CD14-positive monocyte (primary cell): ENCODE results near the gene PCDHA1. TPM values are rescaled to one million over a fixed set of nuclear protein-coding genes. Genes with fewer than 3 reads are reported as not detected.

Experiments
- DNase-seq, 3 donors: peaks; one replicate each; pipeline ENCODE4 v3.0.0-alpha.2; 2011 to 2022
- H2AFZ ChIP-seq: 2 replicates; pipeline ENCODE4 v1.6.0; 2012; ENCODE audit warnings: mild to moderate bottlenecking, low read depth, low read length, inconsistent platforms; ENCODE audit not compliant: insufficient read depth, poor library complexity, severe bottlenecking
- H3K27ac ChIP-seq, 2 donors: 1 replicate in 1 of 2; 2 replicates in 1 of 2; pipeline ENCODE4 v1.5.1; 2012 to 2013; ENCODE audit warnings: low read length in 2 of 2, control low read depth in 1 of 2, inconsistent platforms in 1 of 2, low read depth in 1 of 2, mild to moderate bottlenecking in 1 of 2
- H3K27me3 ChIP-seq, 2 donors: one replicate each; pipeline versions ENCODE4 v1.6.0 to v1.6.1; 2011 to 2013; ENCODE audit warnings: low read length in 2 of 2; ENCODE audit not compliant: control insufficient read depth in 2 of 2, insufficient read depth in 2 of 2
- H3K36me3 ChIP-seq, 2 donors: replicated peaks in 1 of 2; 1 replicate in 1 of 2; 2 replicates in 1 of 2; pipeline versions ENCODE4 v1.5.1 to v1.6.1; 2012 to 2013; ENCODE audit warnings: low read length in 2 of 2, control low read depth in 1 of 2, inconsistent platforms in 1 of 2, mild to moderate bottlenecking in 1 of 2; ENCODE audit not compliant: insufficient read depth in 2 of 2, control insufficient read depth in 1 of 2
- H3K4me1 ChIP-seq, 2 donors: 1 replicate in 1 of 2; 2 replicates in 1 of 2; pipeline versions ENCODE4 v1.5.1 to v1.6.1; 2012 to 2013; ENCODE audit warnings: low read length in 2 of 2, control low read depth in 1 of 2, inconsistent platforms in 1 of 2, mild to moderate bottlenecking in 1 of 2, moderate library complexity in 1 of 2; ENCODE audit not compliant: insufficient read depth in 2 of 2, control insufficient read depth in 1 of 2
- H3K4me2 ChIP-seq: replicated peaks from 2 replicates; pipeline ENCODE3; 2012; ENCODE audit warnings: low read length, moderate library complexity, mild to moderate bottlenecking; ENCODE audit not compliant: poor library complexity, severe bottlenecking; ENCODE audit errors: extremely low read depth
- H3K4me3 ChIP-seq, 3 experiments: fragments of 200-600 bp in 1 of 3; sonication (generic) in 1 of 3; replicated peaks in 1 of 3; 1 replicate in 2 of 3; 2 replicates in 1 of 3; pipeline ENCODE4 v1.5.1; 2011 to 2013; ENCODE audit warnings: low read length in 3 of 3, mild to moderate bottlenecking in 3 of 3, control low read depth in 2 of 3, low read depth in 2 of 3, inconsistent platforms in 1 of 3, moderate library complexity in 1 of 3
- H3K79me2 ChIP-seq: 2 replicates; pipeline ENCODE4 v1.6.0; 2012; ENCODE audit warnings: mild to moderate bottlenecking, control low read depth, inconsistent platforms, low read length, moderate library complexity; ENCODE audit not compliant: insufficient read depth
- H3K9ac ChIP-seq: 2 replicates; pipeline ENCODE4 v1.6.0; 2017; ENCODE audit warnings: low read length, mild to moderate bottlenecking; ENCODE audit not compliant: insufficient read depth, poor library complexity, severe bottlenecking
- H3K9me3 ChIP-seq, 2 donors: replicated peaks in 1 of 2; 1 replicate in 1 of 2; 2 replicates in 1 of 2; pipeline versions ENCODE4 v1.5.1 to v1.6.1; 2012 to 2013; ENCODE audit warnings: low read length in 2 of 2, control low read depth in 1 of 2; ENCODE audit not compliant: control insufficient read depth in 1 of 2, insufficient read depth in 1 of 2
- H4K20me1 ChIP-seq: 2 replicates; pipeline ENCODE4 v1.6.0; 2012; ENCODE audit warnings: mild to moderate bottlenecking, low read length, control low read depth, moderate library complexity; ENCODE audit not compliant: insufficient read depth
- H3K27ac Mint-ChIP-seq, 7 donors: one replicate each; pipeline ENCODE4 v1.8.0; 2020; ENCODE audit warnings: mild to moderate bottlenecking in 7 of 7, mixed read lengths in 7 of 7, moderate library complexity in 6 of 7, inconsistent platforms in 2 of 7
- H3K27me3 Mint-ChIP-seq, 3 donors: one replicate each; pipeline ENCODE4 v1.8.0; 2021 to 2022; ENCODE audit warnings: low read depth in 3 of 3, mild to moderate bottlenecking in 3 of 3, mixed read lengths in 3 of 3, moderate library complexity in 3 of 3, inconsistent platforms in 1 of 3
- H3K36me3 Mint-ChIP-seq, 2 donors: one replicate each; pipeline ENCODE4 v1.8.0; 2020; ENCODE audit warnings: mixed read lengths in 2 of 2, inconsistent platforms in 1 of 2, mild to moderate bottlenecking in 1 of 2
- H3K4me1 Mint-ChIP-seq: one replicate; pipeline ENCODE4 v1.8.0; 2020; ENCODE audit warnings: mild to moderate bottlenecking, mixed read lengths
- H3K4me3 Mint-ChIP-seq, 2 donors: one replicate each; pipeline ENCODE4 v1.8.0; 2020; ENCODE audit warnings: mild to moderate bottlenecking in 2 of 2, mixed read lengths in 2 of 2, moderate library complexity in 1 of 2
- H3K9me3 Mint-ChIP-seq, 7 donors: one replicate each; pipeline ENCODE4 v1.8.0; 2020 to 2022; ENCODE audit warnings: mixed read lengths in 7 of 7, mild to moderate bottlenecking in 6 of 7, moderate library complexity in 6 of 7, inconsistent platforms in 2 of 7
- WGBS: methylation state at CpG from one replicate; pipeline ENCODE4 v1.1.5; 2013; ENCODE audit warnings: missing lambda C conversion rate; ENCODE audit not compliant: insufficient coverage; 5-methylcytosine and 5-hydroxymethylcytosine counted together
- intact Hi-C, 2 donors: fragments of 100-400 bp; cut with micrococcal nuclease; formaldehyde crosslinking; loops; one replicate each; pipeline versions ENCODE4 v1.15.0 to v1.15.1; 2023
- polyA plus RNA-seq, 3 donors: library from polyadenylated mRNA; depleted of rRNA in 1 of 3; unstranded in 2 of 3; stranded (reverse) in 1 of 3; fragments of 300-500 nt in 2 of 3; fragments of >200 nt in 1 of 3; fragmentation: Illumina TruSeq in 2 of 3; gene quantifications; 1 replicate in 2 of 3; 2 replicates in 1 of 3; pipeline ENCODE4 v1.2.3, GENCODE V29; 2012 to 2021
- TF ChIP-seq, protein P1 (sequence below): fragments of 200-600 bp; IDR thresholded peaks from one replicate; pipeline ENCODE4 v1.8.0; 2022; ENCODE audit warnings: antibody characterized with exemption, mild to moderate bottlenecking

PCDHA1 gene
- polyA plus RNA-seq, 3 donors = not detected

DNA sequence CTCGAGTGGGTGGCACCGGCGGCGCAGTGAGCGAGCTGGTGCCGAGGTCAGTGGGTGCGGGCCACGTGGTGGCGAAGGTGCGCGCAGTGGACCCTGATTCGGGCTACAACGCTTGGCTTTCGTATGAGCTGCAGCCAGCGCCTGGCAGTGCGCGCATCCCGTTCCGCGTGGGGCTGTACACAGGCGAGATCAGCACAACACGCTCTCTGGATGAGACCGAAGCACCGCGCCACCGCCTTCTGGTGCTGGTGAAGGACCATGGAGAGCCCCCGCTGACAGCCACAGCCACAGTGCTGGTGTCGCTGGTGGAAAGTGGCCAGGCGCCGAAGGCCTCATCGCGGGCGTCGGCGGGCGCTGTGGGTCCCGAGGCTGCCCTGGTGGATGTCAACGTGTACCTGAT is 37.5 kb downstream of the PCDHA1 start:
- Mint-ChIP-seq H3K4me1 (no peaks in the 10 kb centered on the region), H3K36me3 (peaks cover 0 to 4% of the 10 kb centered on the region in 2 donors), H3K27ac (no peak overlapping the region), H3K27me3 (peaks cover 16 to 26% (median 20%) of the 10 kb centered on the region in 3 donors), H3K4me3 (no peak overlapping the region), H3K9me3 (peaks cover 30 to 52% (median 45%) of the 10 kb centered on the region in 7 donors)
- Histone ChIP-seq H3K36me3 (no peaks in the 10 kb centered on the region), H3K4me1 (no peaks in the 10 kb centered on the region), H3K27ac (no peak overlapping the region), H2AFZ (no peak overlapping the region), H3K4me3 (no peak overlapping the region), H3K79me2 (no peaks in the 10 kb centered on the region), H3K27me3 (peaks cover 0 to 17% of the 10 kb centered on the region in 2 donors), H4K20me1 (no peaks in the 10 kb centered on the region), H3K4me2 (no peak overlapping the region), H3K9ac (no peak overlapping the region), H3K9me3 (peaks cover 36 to 51% of the 10 kb centered on the region in 2 donors)
- DNase-seq = no peak
- intact Hi-C loops = loop anchor here in 1 of 2 donors (10.0 kb wide), 1 partner anchor 51 kb away; the partner anchor contains the start of gene PCDHA12
- 54% methylated on average over 38 of the region's 38 CpGs for WGBS
- TF ChIP-seq, protein P1, sequence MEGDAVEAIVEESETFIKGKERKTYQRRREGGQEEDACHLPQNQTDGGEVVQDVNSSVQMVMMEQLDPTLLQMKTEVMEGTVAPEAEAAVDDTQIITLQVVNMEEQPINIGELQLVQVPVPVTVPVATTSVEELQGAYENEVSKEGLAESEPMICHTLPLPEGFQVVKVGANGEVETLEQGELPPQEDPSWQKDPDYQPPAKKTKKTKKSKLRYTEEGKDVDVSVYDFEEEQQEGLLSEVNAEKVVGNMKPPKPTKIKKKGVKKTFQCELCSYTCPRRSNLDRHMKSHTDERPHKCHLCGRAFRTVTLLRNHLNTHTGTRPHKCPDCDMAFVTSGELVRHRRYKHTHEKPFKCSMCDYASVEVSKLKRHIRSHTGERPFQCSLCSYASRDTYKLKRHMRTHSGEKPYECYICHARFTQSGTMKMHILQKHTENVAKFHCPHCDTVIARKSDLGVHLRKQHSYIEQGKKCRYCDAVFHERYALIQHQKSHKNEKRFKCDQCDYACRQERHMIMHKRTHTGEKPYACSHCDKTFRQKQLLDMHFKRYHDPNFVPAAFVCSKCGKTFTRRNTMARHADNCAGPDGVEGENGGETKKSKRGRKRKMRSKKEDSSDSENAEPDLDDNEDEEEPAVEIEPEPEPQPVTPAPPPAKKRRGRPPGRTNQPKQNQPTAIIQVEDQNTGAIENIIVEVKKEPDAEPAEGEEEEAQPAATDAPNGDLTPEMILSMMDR = no peak

GRCh38 chr5:140827704-140828361 is 41.9 kb downstream of the PCDHA1 start, which contains the start of gene PCDHA6:
PCDHA6 (plus strand) TSS chr5:140827960; CDS start chr5:140828092, 132 bp downstream.
- H3K27ac Mint-ChIP-seq = peak within 1 kb of the TSS in 1 of 7 donors; percentile 3

More at GRCh38 chr5:140827704-140828361, 41.9 kb downstream of the PCDHA1 start, which contains the start of gene PCDHA6:
- H3K27ac ChIP-seq = no peak within 1 kb of the TSS
- no peaks in the 10 kb centered on the region for H3K4me1 ChIP-seq
- H3K27me3 ChIP-seq = peaks cover 0 to 21% of the 10 kb centered on the region in 2 donors
- H4K20me1 ChIP-seq = no peaks in the 10 kb centered on the region
- no peak within 1 kb of the TSS for H3K9ac ChIP-seq
- no peak within 1 kb of the TSS for H3K4me2 ChIP-seq
- TF ChIP-seq, protein P1 = no peak
- no peak within 1 kb of the TSS for H2AFZ ChIP-seq
- Mint-ChIP-seq H3K4me3 (peak within 1 kb of the TSS in 1 of 2 donors; percentile 66), H3K27me3 (peaks cover 20 to 43% (median 21%) of the 10 kb centered on the region in 3 donors), H3K36me3 (peaks cover 0 to 2% of the 10 kb centered on the region in 2 donors), H3K9me3 (peaks cover 34 to 60% (median 53%) of the 10 kb centered on the region in 7 donors), H3K4me1 (no peaks in the 10 kb centered on the region)
- 28% methylated on average over 14 of the region's 27 CpGs for WGBS
- H3K4me3 ChIP-seq = no peak within 1 kb of the TSS
- intact Hi-C loops = loop anchor here in 1 of 2 donors (10.0 kb wide), 1 partner anchor 47 kb away; the partner anchor contains the start of gene PCDHA12
- peaks cover 40 to 68% of the 10 kb centered on the region in 2 donors for H3K9me3 ChIP-seq
- H3K79me2 ChIP-seq = no peaks in the 10 kb centered on the region
- H3K36me3 ChIP-seq = no peaks in the 10 kb centered on the region
- DNase-seq = no peak
